K562 (cell line): ENCODE measurements around the gene HSD17B2. TPM values are rescaled to one million over a fixed set of nuclear protein-coding genes. Genes with fewer than 3 reads are reported as not detected.

Experiments
- MGA ChIP-seq: fragments of 450-650 bp; IDR thresholded peaks from 2 replicates; pipeline ENCODE4 v1.6.1; 2016; ENCODE audit warnings: mild to moderate bottlenecking, moderate library complexity
- NEUROD1 ChIP-seq: fragments of 150-350 bp; IDR thresholded peaks from 2 replicates; pipeline ENCODE4 v1.6.1; 2014; ENCODE audit warnings: borderline replicate concordance, low read length, low read depth; ENCODE audit not compliant: partially characterized antibody
- polyA plus RNA-seq, 8 experiments: library from polyadenylated mRNA; depleted of rRNA in 4 of 8; stranded (reverse) in 5 of 8; unstranded in 3 of 8; fragments of >200 nt; fragmentation: Nextera tagmentation in 2 of 8; fragmentation: Illumina TruSeq in 1 of 8; extraction: Ambion mirVana in 2 of 8; extraction: Trizol in 1 of 8; gene quantifications; 2 replicates each; pipeline versions ENCODE4 v1.2.1 to v1.2.3, GENCODE V29; 2011 to 2014; ENCODE audit warnings: inconsistent platforms in 1 of 8, missing spikeins in 1 of 8
- total RNA-seq, 7 experiments: library from RNA; depleted of rRNA in 6 of 7; stranded (reverse); fragments of >200 nt in 6 of 7; fragmentation: Illumina TruSeq in 2 of 7; extraction: Trizol in 2 of 7; gene quantifications; 2 replicates each; pipeline versions ENCODE4 v1.2.1 to v1.2.3, GENCODE V29; 2011 to 2021; ENCODE audit warnings: low replicate concordance in 1 of 7

The HSD17B2 gene
- total and polyA plus RNA-seq, 9 of the 15 experiments (the other 6 are each of a cell fraction or from before 2014, with no cell fraction given): not detected

DNA sequence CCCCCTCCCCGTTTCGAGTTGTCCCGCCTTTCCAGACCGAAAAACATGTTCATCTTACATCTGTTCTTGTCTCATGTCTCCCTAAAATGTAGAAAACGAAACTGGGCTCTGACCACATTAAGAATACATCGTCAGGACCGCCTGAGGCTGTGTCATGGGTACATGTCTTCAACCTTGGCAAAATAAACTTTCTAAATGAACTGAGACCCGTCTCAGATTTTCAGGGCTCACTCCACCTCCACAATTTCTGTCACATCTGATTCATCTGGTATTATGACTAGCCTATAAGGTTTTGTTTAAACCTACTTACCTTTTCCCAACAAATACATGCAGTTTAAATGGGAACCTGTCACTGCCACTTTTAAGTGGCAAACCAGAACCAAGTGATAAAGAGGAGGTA, 24.4 kb upstream of the HSD17B2 start (continued):
- TF ChIP-seq MGA (no peak), NEUROD1 (no peak)
